ENCODE measurements around the gene DNPEP.

The DNPEP gene

GRCh38 chr2:219387306-219388120 is at the start of gene DNPEP:
DNPEP (minus strand) TSS chr2:219387912; CDS start chr2:219387794, 118 bp downstream.
- peak; percentile 94 for DNase-seq

DNA sequence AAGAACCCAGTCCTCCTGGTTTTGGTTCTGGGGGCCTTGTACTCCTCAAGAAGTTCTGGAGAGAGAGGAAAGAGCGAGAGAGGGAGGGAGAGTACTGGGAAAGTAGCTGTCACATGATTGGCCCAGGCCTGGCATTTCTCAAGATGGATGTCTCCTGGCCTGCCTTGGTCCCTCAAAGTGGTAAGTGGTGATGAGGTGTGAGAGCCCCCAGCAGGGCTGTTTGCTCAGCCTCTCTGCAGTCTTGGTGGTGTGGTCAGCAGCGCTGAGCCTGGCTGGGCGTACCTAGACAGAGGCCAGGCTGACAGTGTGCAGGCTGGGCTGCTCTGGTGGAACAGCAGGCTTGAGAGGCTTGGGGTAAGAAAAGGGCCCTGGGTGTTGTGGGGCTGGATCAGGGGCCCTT is 49.4 kb upstream of the DNPEP start:
- no peak for DNase-seq

DNA sequence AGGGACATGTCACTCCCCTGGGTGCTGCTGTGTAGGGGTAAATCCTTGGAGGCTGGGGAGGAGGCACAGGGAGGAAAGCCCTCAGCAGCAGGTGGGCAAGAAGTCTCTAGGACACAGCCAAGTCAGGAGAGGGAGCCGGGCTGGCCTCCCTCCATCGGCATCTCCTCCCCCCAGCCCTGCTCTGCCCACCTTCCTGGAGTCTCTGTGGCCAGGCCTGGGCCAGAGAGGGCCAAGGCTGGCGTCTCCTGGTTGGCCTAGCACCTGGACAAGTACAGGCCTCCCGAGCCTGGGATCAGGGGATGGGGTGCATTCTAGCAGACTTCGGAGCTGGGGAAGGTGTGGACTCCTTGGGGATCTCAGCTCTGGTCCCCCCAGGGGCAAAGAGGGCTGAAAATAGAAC is 48.8 kb upstream of the DNPEP start:
- DNase-seq, result no peak

DNA sequence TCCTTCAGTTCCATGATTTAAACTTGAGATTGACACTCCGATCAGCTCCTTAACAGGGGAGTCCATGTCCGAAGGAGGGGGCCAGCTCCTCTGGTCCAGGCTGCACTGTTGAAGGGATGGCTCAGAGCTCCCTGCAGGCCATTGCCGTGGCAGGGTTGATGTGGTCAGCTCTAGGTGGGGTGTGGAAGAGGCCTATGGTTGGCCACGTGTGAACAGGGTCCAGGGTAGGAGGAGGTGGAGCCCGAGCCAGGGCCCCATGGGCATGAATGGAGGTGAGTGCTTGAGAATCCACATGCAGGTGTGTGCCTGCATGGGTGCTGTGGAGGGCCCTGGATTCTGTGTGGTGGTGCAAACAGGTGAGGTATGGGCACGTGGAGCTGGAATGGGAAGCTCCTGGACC is 48.0 kb upstream of the DNPEP start:
- no peak for DNase-seq

DNA sequence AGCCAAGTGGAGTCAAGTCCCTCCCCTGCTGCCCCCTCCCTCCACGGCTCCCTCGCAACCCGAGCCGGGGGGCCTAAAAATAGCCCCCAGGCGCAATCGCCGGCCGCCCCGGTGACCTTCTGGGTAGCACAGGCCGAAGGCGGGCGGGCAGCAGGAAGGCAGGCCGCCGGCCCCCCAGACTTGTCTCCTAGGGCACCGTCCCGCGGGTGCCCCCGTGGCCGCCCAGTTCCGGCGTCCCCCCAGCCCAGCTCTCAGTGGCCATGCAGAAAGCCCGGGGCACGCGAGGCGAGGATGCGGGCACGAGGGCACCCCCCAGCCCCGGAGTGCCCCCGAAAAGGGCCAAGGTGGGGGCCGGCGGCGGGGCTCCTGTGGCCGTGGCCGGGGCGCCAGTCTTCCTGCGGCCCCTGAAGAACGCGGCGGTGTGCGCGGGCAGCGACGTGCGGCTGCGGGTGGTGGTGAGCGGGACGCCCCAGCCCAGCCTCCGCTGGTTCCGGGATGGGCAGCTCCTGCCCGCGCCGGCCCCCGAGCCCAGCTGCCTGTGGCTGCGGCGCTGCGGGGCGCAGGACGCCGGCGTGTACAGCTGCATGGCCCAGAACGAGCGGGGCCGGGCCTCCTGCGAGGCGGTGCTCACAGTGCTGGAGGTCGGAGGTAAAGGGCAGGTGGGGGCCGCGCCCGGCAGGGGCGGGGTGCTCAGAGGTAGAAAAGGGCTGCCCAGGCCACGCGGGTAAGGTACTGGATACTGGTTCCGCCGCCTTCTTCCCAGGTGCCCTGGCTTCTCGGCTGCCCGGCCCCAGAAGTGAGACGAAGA is 47.2 kb upstream of the DNPEP start, which contains the start of gene SPEG:
SPEG (plus strand) TSS at position 126 of the 808 bp plus-strand sequence; CDS start at position 261, 135 bp downstream.
- peak; percentile 45 for DNase-seq

DNA sequence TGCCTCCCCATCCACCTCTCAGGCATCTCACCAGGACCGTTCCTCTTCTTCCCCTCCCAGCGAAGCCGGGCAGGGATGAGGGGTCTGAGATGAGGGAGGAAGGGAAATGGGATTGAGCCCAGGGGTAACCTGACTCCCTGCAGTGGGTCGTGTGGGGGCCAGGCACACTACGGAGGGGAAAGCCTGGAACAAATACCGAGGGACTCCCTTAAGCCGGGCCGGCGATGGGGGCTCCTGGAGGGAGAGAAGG is 46.7 kb upstream of the DNPEP start:
- no peak for DNase-seq

GRCh38 chr2:219433666-219434467 is 46.2 kb upstream of the DNPEP start:
- peak; percentile 70 for DNase-seq

- peak; percentile 38 for DNase-seq
Observed at GRCh38 chr2:219430633-219431615, 43.2 kb upstream of the DNPEP start.

- DNase-seq, result no peak
Observed at GRCh38 chr2:219429958-219430606, 42.4 kb upstream of the DNPEP start.

- DNase-seq, result no peak
Observed at GRCh38 chr2:219428469-219428868, 40.8 kb upstream of the DNPEP start.

DNA sequence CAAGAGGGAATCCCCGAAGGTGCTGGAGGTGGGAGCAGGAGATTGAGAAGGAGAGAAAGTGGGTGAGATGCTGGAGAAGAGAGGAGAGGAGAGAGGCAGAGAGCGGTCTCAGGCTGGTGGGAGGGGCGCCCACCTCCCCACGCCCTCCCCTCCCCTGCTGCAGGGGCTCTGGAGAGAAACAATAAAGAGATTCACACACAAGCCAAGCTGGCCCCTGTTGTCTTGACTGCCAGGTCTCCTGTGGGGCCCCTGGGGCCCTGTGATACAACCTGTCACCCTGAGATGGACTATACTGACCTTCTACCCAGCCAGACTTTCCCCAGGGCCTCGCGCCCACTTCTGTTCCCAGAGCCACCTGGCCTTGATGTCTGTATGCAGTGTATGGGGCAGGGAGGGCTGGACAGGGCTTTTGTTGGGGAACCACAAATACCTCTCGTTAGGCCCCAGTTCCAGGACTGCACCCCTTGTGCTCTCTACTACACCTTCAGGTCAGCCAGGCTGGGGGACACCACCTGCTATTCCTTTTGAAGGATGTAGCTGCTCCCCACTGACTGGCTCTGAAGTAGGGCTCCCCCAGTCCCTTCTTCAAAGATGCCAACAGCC is 38.9 kb upstream of the DNPEP start:
- no peak for DNase-seq

DNA sequence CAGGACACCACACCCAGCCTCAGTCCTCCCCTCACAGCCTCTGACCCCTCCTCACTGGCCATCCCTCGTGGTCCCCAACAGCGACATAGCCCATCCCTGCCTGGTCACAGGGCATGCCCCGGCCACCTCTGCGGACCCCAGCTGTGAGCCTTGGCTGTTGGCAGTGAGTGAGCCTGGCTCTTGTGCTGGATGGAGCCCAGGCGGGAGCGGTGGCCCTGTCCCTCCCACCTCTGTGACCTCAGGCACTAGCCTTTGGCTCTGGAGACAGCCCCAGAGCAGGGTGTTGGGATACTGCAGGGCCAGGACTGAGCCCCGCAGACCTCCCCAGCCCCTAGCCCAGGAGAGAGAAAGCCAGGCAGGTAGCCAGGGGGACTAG is 38.3 kb upstream of the DNPEP start:
- DNase-seq, result no peak

GRCh38 chr2:219425238-219426067 is 37.7 kb upstream of the DNPEP start:
- no peak for DNase-seq

- DNase-seq, result peak; percentile 5
Observed at GRCh38 chr2:219423652-219424377, 36.1 kb upstream of the DNPEP start.

GRCh38 chr2:219422952-219423534 is 35.3 kb upstream of the DNPEP start:
- DNase-seq, result no peak

DNA sequence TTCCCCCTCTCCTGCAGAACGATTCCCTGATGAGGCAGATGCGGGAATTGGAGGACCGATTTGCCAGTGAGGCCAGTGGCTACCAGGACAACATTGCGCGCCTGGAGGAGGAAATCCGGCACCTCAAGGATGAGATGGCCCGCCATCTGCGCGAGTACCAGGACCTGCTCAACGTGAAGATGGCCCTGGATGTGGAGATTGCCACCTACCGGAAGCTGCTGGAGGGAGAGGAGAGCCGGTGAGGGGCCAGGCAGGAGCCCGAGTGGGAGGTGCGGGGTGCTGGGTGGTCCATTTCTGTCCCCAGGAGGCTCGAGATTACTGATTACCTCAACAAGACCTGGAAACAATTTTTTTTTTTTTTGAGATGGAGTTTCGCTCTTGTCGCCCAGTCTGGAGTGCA is 33.6 kb upstream of the DNPEP start:
- DNase-seq, result no peak

GRCh38 chr2:219420687-219421086 is 33.0 kb upstream of the DNPEP start:
- no peak for DNase-seq

- no peak for DNase-seq
Observed at GRCh38 chr2:219419331-219420197, 31.9 kb upstream of the DNPEP start.

All from NCI-H69 (cell line).